ENCODE measurements around the gene C2orf80. TPM values are rescaled to one million over a fixed set of nuclear protein-coding genes. Genes with fewer than 3 reads are reported as not detected.

C2orf80 gene
- total and polyA plus RNA-seq, 2 donors from 2014 or later = not detected

DNA sequence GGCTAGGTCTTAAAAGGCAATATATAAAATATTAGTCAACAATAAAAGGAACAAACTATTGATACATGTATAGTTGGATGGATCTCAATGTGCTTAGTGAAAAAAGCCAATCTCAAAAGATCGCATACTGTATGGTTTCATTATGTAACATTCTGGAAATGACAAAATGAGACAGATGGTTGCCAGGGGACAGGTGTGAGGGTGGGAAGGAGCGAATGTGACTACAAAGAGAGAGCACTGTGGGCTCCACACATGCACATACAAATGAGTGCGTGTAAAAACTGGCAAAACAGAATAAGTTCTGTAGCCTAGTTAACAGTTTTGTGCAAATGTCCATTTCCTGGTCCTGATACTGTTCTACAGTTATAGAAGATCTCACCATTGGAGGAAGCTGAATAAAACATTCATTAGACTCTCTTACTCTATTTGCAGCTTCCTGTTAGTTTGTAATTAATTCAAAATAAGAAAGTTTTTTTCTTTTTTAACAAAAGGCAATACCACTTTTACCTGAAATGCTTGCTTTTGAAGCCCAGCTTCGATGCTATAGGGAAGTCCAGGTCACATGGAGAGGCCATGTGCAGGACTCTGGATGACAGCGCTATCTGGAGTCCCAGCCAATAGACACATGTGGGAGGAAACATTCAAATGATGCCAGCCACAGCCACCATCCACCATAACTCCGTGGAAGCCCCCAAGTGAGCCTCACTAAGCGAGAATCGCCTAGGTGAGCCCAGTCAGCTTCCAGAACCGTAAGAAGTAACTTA, 21.0 kb upstream of the C2orf80 start:
- Histone ChIP-seq H3K9ac (ENCODE audit: low read length in 3 of 3) (no peak overlapping the region), H3K27ac (ENCODE audit: low read depth in 2 of 2, low read length in 2 of 2) (no peak overlapping the region), H3K27me3 (ENCODE audit: control insufficient read depth, insufficient read depth, low read length) (no peaks in the 10 kb centered on the region), H3K4me1 (ENCODE audit: control insufficient read depth in 2 of 3, insufficient read depth in 2 of 3, low read depth in 1 of 3, low read length in 3 of 3) (no peaks in the 10 kb centered on the region), H3K9me3 (ENCODE audit: control insufficient read depth in 2 of 3, insufficient read depth in 1 of 3, low read length in 3 of 3) (no peaks in the 10 kb centered on the region), H3K36me3 (ENCODE audit: control insufficient read depth in 2 of 3, insufficient read depth in 3 of 3, low read length in 3 of 3) (no peaks in the 10 kb centered on the region), H3K4me3 (ENCODE audit: low read length in 3 of 3) (no peak overlapping the region)
- TF ChIP-seq, protein P1, sequence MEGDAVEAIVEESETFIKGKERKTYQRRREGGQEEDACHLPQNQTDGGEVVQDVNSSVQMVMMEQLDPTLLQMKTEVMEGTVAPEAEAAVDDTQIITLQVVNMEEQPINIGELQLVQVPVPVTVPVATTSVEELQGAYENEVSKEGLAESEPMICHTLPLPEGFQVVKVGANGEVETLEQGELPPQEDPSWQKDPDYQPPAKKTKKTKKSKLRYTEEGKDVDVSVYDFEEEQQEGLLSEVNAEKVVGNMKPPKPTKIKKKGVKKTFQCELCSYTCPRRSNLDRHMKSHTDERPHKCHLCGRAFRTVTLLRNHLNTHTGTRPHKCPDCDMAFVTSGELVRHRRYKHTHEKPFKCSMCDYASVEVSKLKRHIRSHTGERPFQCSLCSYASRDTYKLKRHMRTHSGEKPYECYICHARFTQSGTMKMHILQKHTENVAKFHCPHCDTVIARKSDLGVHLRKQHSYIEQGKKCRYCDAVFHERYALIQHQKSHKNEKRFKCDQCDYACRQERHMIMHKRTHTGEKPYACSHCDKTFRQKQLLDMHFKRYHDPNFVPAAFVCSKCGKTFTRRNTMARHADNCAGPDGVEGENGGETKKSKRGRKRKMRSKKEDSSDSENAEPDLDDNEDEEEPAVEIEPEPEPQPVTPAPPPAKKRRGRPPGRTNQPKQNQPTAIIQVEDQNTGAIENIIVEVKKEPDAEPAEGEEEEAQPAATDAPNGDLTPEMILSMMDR (IDR thresholded peaks at IDR 0.05; ENCODE audit: borderline replicate concordance, extremely low read depth, insufficient read depth) = no peak
- intact Hi-C loops (cut with DNase I) = no loop called here
- DNase-seq (no peak), FAIRE-seq (no peak)

DNA sequence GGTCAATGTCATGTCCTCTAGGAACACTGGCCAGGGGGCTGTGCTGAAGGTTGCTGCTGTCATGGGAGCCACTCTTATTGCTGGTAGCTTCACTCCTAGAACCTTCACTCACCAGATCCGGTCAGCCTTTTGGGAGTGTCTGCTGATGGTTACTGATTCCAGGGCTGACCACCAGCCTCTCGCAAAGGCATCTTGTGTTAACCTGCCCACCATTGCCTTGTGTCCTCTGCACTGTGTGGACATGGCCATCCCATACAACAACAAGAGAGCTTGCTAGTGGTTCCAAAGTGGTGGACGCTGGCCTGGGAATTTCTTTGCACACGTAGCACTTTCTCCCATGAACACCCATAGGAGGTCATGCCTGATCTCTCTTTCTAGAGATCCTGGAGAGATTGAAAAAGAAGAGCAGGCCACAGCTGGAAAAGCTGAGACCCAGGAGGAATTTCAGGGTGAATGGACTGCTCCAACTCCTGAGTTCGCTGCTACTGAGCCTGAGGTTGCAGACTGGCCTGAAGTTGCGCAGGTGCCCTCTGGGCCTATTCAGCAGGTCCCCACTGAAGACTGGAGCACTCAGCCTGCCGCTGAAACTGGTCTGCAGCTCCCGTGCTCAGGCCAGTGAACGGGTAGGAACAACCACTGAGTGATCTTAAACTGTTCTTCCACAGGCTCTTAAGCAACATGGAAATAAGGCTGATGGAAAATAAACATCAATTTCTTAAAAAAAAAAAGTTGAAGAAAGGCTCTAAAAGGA, 18.7 kb upstream of the C2orf80 start:
- FAIRE-seq = no peak
- intact Hi-C loops (cut with DNase I) = no loop called here
- no peak overlapping the region for H3K4me3 ChIP-seq (ENCODE audit: low read length in 3 of 3)

DNA sequence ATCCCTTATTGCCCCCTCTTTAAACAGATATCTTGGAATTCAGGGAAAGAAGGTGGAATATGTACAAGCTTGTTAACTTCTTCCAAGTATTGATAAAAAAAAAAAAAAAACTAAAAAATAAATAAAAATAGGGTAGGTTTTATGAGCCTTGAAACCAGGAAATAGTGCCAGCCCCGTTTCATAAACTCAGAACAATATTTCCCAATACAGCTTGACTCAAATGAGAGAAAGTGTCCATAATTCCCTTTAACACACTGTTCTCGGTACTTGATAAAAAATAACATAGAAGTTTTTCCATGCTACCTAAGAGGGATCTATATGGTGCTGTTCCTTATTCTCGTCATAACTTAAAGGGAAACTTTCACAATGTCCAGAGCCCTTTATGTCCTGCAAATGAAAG, 17.9 kb upstream of the C2orf80 start:
- TF ChIP-seq, protein P1 (IDR thresholded peaks at IDR 0.05; ENCODE audit: borderline replicate concordance, extremely low read depth, insufficient read depth) = no peak
- Histone ChIP-seq H3K4me1 (ENCODE audit: control insufficient read depth in 2 of 3, insufficient read depth in 2 of 3, low read depth in 1 of 3, low read length in 3 of 3) (no peaks in the 10 kb centered on the region), H3K36me3 (ENCODE audit: control insufficient read depth in 2 of 3, insufficient read depth in 3 of 3, low read length in 3 of 3) (no peaks in the 10 kb centered on the region), H3K4me3 (ENCODE audit: low read length in 3 of 3) (no peak overlapping the region), H3K9ac (ENCODE audit: low read length in 3 of 3) (no peak overlapping the region), H3K27ac (ENCODE audit: low read depth in 2 of 2, low read length in 2 of 2) (no peak overlapping the region), H3K9me3 (ENCODE audit: control insufficient read depth in 2 of 3, insufficient read depth in 1 of 3, low read length in 3 of 3) (no peaks in the 10 kb centered on the region), H3K27me3 (ENCODE audit: control insufficient read depth, insufficient read depth, low read length) (no peaks in the 10 kb centered on the region)
- DNase-seq (no peak), FAIRE-seq (no peak)
- intact Hi-C loops (cut with DNase I) = no loop called here

More for the DNA sequence above, 18.7 kb upstream of the C2orf80 start:
- TF ChIP-seq, protein P1 (IDR thresholded peaks at IDR 0.05; ENCODE audit: borderline replicate concordance, extremely low read depth, insufficient read depth) = no peak
- no peak for DNase-seq
- Histone ChIP-seq H3K9me3 (ENCODE audit: control insufficient read depth in 2 of 3, insufficient read depth in 1 of 3, low read length in 3 of 3) (no peaks in the 10 kb centered on the region), H3K4me1 (ENCODE audit: control insufficient read depth in 2 of 3, insufficient read depth in 2 of 3, low read depth in 1 of 3, low read length in 3 of 3) (no peaks in the 10 kb centered on the region), H3K27ac (ENCODE audit: low read depth in 2 of 2, low read length in 2 of 2) (no peak overlapping the region), H3K27me3 (ENCODE audit: control insufficient read depth, insufficient read depth, low read length) (no peaks in the 10 kb centered on the region), H3K36me3 (ENCODE audit: control insufficient read depth in 2 of 3, insufficient read depth in 3 of 3, low read length in 3 of 3) (no peaks in the 10 kb centered on the region), H3K9ac (ENCODE audit: low read length in 3 of 3) (no peak overlapping the region)
